K562 (cell line): Measurements from ENCODE around the gene SMC1A. TPM values are rescaled to one million over a fixed set of nuclear protein-coding genes. Genes with fewer than 3 reads are reported as not detected.

Source experiments
- ATAC-seq: fragments of 200-7000 bp; cut with Tn5 transposase; 3 replicates; pipeline ENCODE4 v1.9.1; 2020; ENCODE audit warnings: moderate library complexity
- BruUV-seq: library from RNA; stranded (reverse); fragments of 400-500 nt; replicated peaks from 2 replicates; lab custom pipeline; 2021; lab: Mats Ljungman, UMichigan
- CTCF ChIA-PET: fragments of 300-600 bp; formaldehyde crosslinking; extraction: SDS; loops from one replicate; lab custom pipeline; 2021; ENCODE audit warnings: low intra/inter-chr PET ratio; lab: Yijun Ruan, JAX
- POLR2A ChIA-PET: fragments of 300-600, 350-650 bp; sonication (Branson Sonifier 250); formaldehyde crosslinking; extraction: SDS; loops from one replicate; lab custom pipeline; 2021; ENCODE audit warnings: antibody characterized with exemption, inconsistent platforms; lab: Yijun Ruan, JAX
- DNase-seq, 4 experiments: peaks; one replicate each; pipeline versions ENCODE4 v3.0.0 to v3.0.0-alpha.2; 2011 to 2018; ENCODE audit warnings: low spot score in 3 of 4, mixed read lengths in 3 of 4; ENCODE audit errors: extremely low read depth in 1 of 4
- FAIRE-seq: peaks from 2 replicates; lab custom pipeline; 2011; peaks lifted over from hg19 to GRCh38; lab: Jason Lieb, UNC
- H2AFZ ChIP-seq: 2 replicates; pipeline ENCODE4 v1.6.0; 2011; ENCODE audit warnings: low read depth, low read length, control low read depth, inconsistent platforms
- H3K27ac ChIP-seq: fragments of 200-600 bp; 3 replicates; pipeline ENCODE4 v1.8.0; 2011; ENCODE audit warnings: low read depth, mild to moderate bottlenecking, control low read depth, inconsistent platforms, low read length, moderate library complexity, mixed read lengths; ENCODE audit errors: extremely low read depth
- H3K27me3 ChIP-seq, 2 experiments: fragments of 300-600 bp in 1 of 2; 2 replicates in 1 of 2; 3 replicates in 1 of 2; pipeline versions ENCODE4 v1.6.0 to v1.8.0; 2011; ENCODE audit warnings: inconsistent platforms in 2 of 2, low read length in 2 of 2, mild to moderate bottlenecking in 1 of 2, mixed read lengths in 1 of 2, moderate library complexity in 1 of 2; ENCODE audit not compliant: control insufficient read depth in 2 of 2, insufficient read depth in 2 of 2
- H3K36me3 ChIP-seq: fragments of 300-600 bp; 3 replicates; pipeline ENCODE4 v1.8.0; 2011; ENCODE audit warnings: mild to moderate bottlenecking, low read length, inconsistent platforms; ENCODE audit not compliant: control insufficient read depth, insufficient read depth
- H3K4me1 ChIP-seq, 2 experiments: fragments of 200-600 bp in 1 of 2; replicated peaks in 1 of 2; 2 replicates in 1 of 2; 3 replicates in 1 of 2; pipeline versions ENCODE4 v1.5.1 to v1.8.0; 2011; ENCODE audit warnings: inconsistent platforms in 2 of 2, low read length in 2 of 2, mild to moderate bottlenecking in 1 of 2, mixed read lengths in 1 of 2, moderate library complexity in 1 of 2; ENCODE audit not compliant: control insufficient read depth in 2 of 2, insufficient read depth in 2 of 2
- H3K4me2 ChIP-seq: 2 replicates; pipeline ENCODE4 v1.6.1; 2011; ENCODE audit warnings: low read length, control low read depth, inconsistent platforms, mixed read lengths; ENCODE audit not compliant: insufficient read depth
- H3K4me3 ChIP-seq: fragments of 200-600 bp; sonication (generic), shearing (Covaris generic); 2 replicates; pipeline ENCODE4 v1.5.1; 2016; ENCODE audit warnings: control low read depth, inconsistent platforms
- H3K79me2 ChIP-seq: fragments of 200-600 bp; 3 replicates; pipeline ENCODE4 v1.8.0; 2011; ENCODE audit warnings: low read length, inconsistent platforms; ENCODE audit not compliant: control insufficient read depth, insufficient read depth
- H3K9ac ChIP-seq, 2 experiments: 2 replicates each; pipeline versions ENCODE4 v1.6.0 to v1.6.1; 2011; ENCODE audit warnings: low read depth in 2 of 2, low read length in 2 of 2, control low read depth in 1 of 2, inconsistent platforms in 1 of 2, mild to moderate bottlenecking in 1 of 2, mixed read lengths in 1 of 2; ENCODE audit not compliant: insufficient read depth in 1 of 2
- H3K9me1 ChIP-seq: one replicate; pipeline ENCODE4 v1.6.0; 2011; ENCODE audit warnings: inconsistent platforms, mild to moderate bottlenecking, low read length, moderate library complexity; ENCODE audit not compliant: control insufficient read depth, insufficient read depth
- H3K9me3 ChIP-seq: replicated peaks from 2 replicates; pipeline ENCODE4 v1.5.1; 2011; ENCODE audit warnings: low read depth, low read length, inconsistent platforms; ENCODE audit not compliant: control insufficient read depth, insufficient read depth
- H4K20me1 ChIP-seq: replicated peaks from 2 replicates; pipeline ENCODE4 v1.6.1; 2011; ENCODE audit warnings: low read length, inconsistent platforms, mixed read lengths; ENCODE audit not compliant: control insufficient read depth, insufficient read depth
- EGR1 ChIP-seq: fragments of 450-650 bp; conservative IDR thresholded peaks from 2 replicates; pipeline ENCODE4 v1.6.1; 2017; ENCODE audit warnings: mild to moderate bottlenecking
- KDM1A ChIP-seq, 2 experiments: fragments of 450-650 bp; IDR thresholded peaks; 2 replicates each; pipeline ENCODE4 v1.6.1; 2016; ENCODE audit warnings: mild to moderate bottlenecking in 2 of 2
- NRF1 ChIP-seq, 2 experiments: fragments of 450-650 bp; IDR thresholded peaks in 1 of 2; conservative IDR thresholded peaks in 1 of 2; 2 replicates each; pipeline ENCODE4 v1.6.1; 2014; ENCODE audit warnings: mild to moderate bottlenecking in 2 of 2
- SRSF9 ChIP-seq: fragments of 200-400 bp; formaldehyde crosslinking; IDR thresholded peaks from 2 replicates; pipeline ENCODE4 v1.6.1; 2017; ENCODE audit warnings: low read depth, low read length, borderline replicate concordance
- ZBTB40 ChIP-seq, 2 experiments: fragments of 450-650 bp in 1 of 2; sonication (generic) in 1 of 2; formaldehyde crosslinking in 1 of 2; IDR thresholded peaks; 2 replicates each; pipeline versions ENCODE4 v1.7.1 to v1.9.0; 2016 to 2022; ENCODE audit warnings: inconsistent platforms in 1 of 2, mild to moderate bottlenecking in 1 of 2, missing genetic modification reagents in 1 of 2
- WGBS: fragments of 100-300 bp; shearing (Covaris generic); methylation state at CpG from one replicate; pipeline ENCODE4 v1.1.6; 2016; ENCODE audit warnings: low coverage, mixed read lengths; ENCODE audit not compliant: insufficient coverage; ENCODE audit errors: missing lambda C conversion rate; 5-methylcytosine and 5-hydroxymethylcytosine counted together
- in situ Hi-C: fragments of 300-500 bp; cut with MboI; formaldehyde crosslinking; loops from 4 replicates; pipeline ENCODE4 v1.15.0; 2018; ENCODE audit warnings: inconsistent platforms, mixed read lengths
- intact Hi-C: fragments of 100-400 bp; cut with micrococcal nuclease; formaldehyde crosslinking; loops from 2 replicates; pipeline ENCODE4 v1.14.2; 2022
- polyA plus RNA-seq, 8 experiments: library from polyadenylated mRNA; depleted of rRNA in 4 of 8; stranded (reverse) in 5 of 8; unstranded in 3 of 8; fragments of >200 nt; fragmentation: Nextera tagmentation in 2 of 8; fragmentation: Illumina TruSeq in 1 of 8; extraction: Ambion mirVana in 2 of 8; extraction: Trizol in 1 of 8; gene quantifications; 2 replicates each; pipeline versions ENCODE4 v1.2.1 to v1.2.3, GENCODE V29; 2011 to 2014; ENCODE audit warnings: inconsistent platforms in 1 of 8, missing spikeins in 1 of 8
- total RNA-seq, 7 experiments: library from RNA; depleted of rRNA in 6 of 7; stranded (reverse); fragments of >200 nt in 6 of 7; fragmentation: Illumina TruSeq in 2 of 7; extraction: Trizol in 2 of 7; gene quantifications; 2 replicates each; pipeline versions ENCODE4 v1.2.1 to v1.2.3, GENCODE V29; 2011 to 2021; ENCODE audit warnings: low replicate concordance in 1 of 7

The SMC1A gene
- total and polyA plus RNA-seq, 9 of the 15 experiments (the other 6 are each of a cell fraction or from before 2014, with no cell fraction given), result 28.5 to 126 (median 71.2) TPM

- no peaks in the 10 kb centered on the region for H3K9me3 ChIP-seq
- peaks cover 11% of the 10 kb centered on the region for H3K79me2 ChIP-seq
- TF ChIP-seq SRSF9, result no peak
- H3K4me2 ChIP-seq, result no peak overlapping the region
- H3K27ac ChIP-seq, result no peak overlapping the region
- H4K20me1 ChIP-seq, result no peaks in the 10 kb centered on the region
- in situ Hi-C loops (no loop called here), intact Hi-C loops (no loop called here)
- no peaks in the 10 kb centered on the region for H3K9me1 ChIP-seq
- no peak overlapping the region for H3K4me3 ChIP-seq
- POLR2A ChIA-PET, result no interaction called here
- WGBS, result 95% methylated on average over 4 of the region's 8 CpGs
- CTCF ChIA-PET, result no interaction called here
- no peak overlapping the region for H2AFZ ChIP-seq
- FAIRE-seq (no peak), DNase-seq (no peak), ATAC-seq (no peak)
- H3K27me3 ChIP-seq, result no peaks in the 10 kb centered on the region
- no peak overlapping the region for H3K9ac ChIP-seq
- peaks cover 34% of the 10 kb centered on the region; the same call in 2 of the 3 replicates for H3K36me3 ChIP-seq
- BruUV-seq, result no TSS peak
- H3K4me1 ChIP-seq, result peaks cover 3 to 5% of the 10 kb centered on the region in 2 experiments; a peak in 3 of 5 replicates
Measured at GRCh38 chrX:53429755-53430154, 7.3 kb upstream of the SMC1A start.

- in situ Hi-C loops (no loop called here), intact Hi-C loops (no loop called here)
- Histone ChIP-seq H4K20me1 (peaks cover 19% of the 10 kb centered on the region), H3K36me3 (peaks cover 25% of the 10 kb centered on the region), H3K4me3 (peak within 1 kb of the TSS; percentile 90), H3K27me3 (no peaks in the 10 kb centered on the region), H3K27ac (peak within 1 kb of the TSS; percentile 100), H3K4me2 (peak within 1 kb of the TSS; percentile 94), H3K79me2 (peaks cover 45% of the 10 kb centered on the region), H2AFZ (peak within 1 kb of the TSS; percentile 95), H3K9ac (peak within 1 kb of the TSS; percentile 100), H3K9me1 (no peaks in the 10 kb centered on the region), H3K9me3 (no peaks in the 10 kb centered on the region), H3K4me1 (peaks cover 4 to 9% of the 10 kb centered on the region in 2 experiments; a peak in 4 of 5 replicates)
- peak; percentile 1; the same call in 1 of the 3 replicates for ATAC-seq
- CTCF ChIA-PET, result no interaction called here
- DNase-seq, result peak in 1 of 4 experiments; percentile 23
- 5% methylated on average over 8 of the region's 17 CpGs for WGBS
- no peak for FAIRE-seq
- BruUV-seq, result no TSS peak
- POLR2A ChIA-PET, result interaction anchor here (0.7 to 4.1 kb wide), 27 partner anchors 10 to 395 kb away, joined by 3 to 37 read pairs (median 4); partner anchors contain the start of gene HSD17B10
- TF ChIP-seq NRF1 (conservative IDR thresholded peaks at IDR 0.05 in 1 of 2, IDR thresholded peaks at IDR 0.05 in 1 of 2) (peak; percentile 59 to 66; a peak in 3 of 4 replicates), ZBTB40 (IDR thresholded peaks at IDR 0.05) (0 out of 2 replicates have a peak, but pooled peaks have one; percentile 6), ZBTB40 (CRISPR knock-in tag; IDR thresholded peaks at IDR 0.05) (no peak), EGR1 (0 out of 2 replicates have a peak, but pooled peaks have one; percentile 5), KDM1A (IDR thresholded peaks at IDR 0.05) (no peak)
Measured at GRCh38 chrX:53422861-53423306, 430 bp upstream of the SMC1A start, which contains the start of gene RIBC1. RIBC1 (plus strand) TSS chrX:53422873; CDS start chrX:53426277, 3,404 bp downstream.
